Thymus (tissue), 11 donors: Measurements from ENCODE around the gene KRT75. TPM values are rescaled to one million over a fixed set of nuclear protein-coding genes. Genes with fewer than 3 reads are reported as not detected.

Source experiments
- DNase-seq, 9 donors: peaks; one replicate each; pipeline ENCODE4 v3.0.0-alpha.2; 2013; ENCODE audit warnings: low spot score in 9 of 9, low read depth in 6 of 9, missing footprints in 1 of 9
- H3K27ac ChIP-seq, 2 donors: one replicate each; pipeline ENCODE4 v1.5.1; 2013; ENCODE audit warnings: control low read depth in 1 of 2, low read depth in 1 of 2, low read length in 1 of 2, mild to moderate bottlenecking in 1 of 2, moderate library complexity in 1 of 2
- H3K27me3 ChIP-seq, 2 donors: one replicate each; pipeline ENCODE4 v1.5.1; 2013; ENCODE audit warnings: low read length in 1 of 2; ENCODE audit not compliant: control insufficient read depth in 2 of 2, insufficient read depth in 1 of 2
- H3K36me3 ChIP-seq, 2 donors: one replicate each; pipeline ENCODE4 v1.5.1; 2013; ENCODE audit warnings: low read length in 1 of 2, mild to moderate bottlenecking in 1 of 2, moderate library complexity in 1 of 2; ENCODE audit not compliant: control insufficient read depth in 2 of 2, insufficient read depth in 2 of 2
- H3K4me1 ChIP-seq, 2 donors: one replicate each; pipeline ENCODE4 v1.5.1; 2013; ENCODE audit warnings: low read length in 2 of 2; ENCODE audit not compliant: control insufficient read depth in 2 of 2, insufficient read depth in 2 of 2
- H3K4me3 ChIP-seq, 2 donors: one replicate each; pipeline ENCODE4 v1.5.1; 2013; ENCODE audit warnings: low read length in 2 of 2, control low read depth in 1 of 2, mild to moderate bottlenecking in 1 of 2
- H3K9me3 ChIP-seq, 2 donors: one replicate each; pipeline ENCODE4 v1.5.1; 2013; ENCODE audit warnings: low read length in 1 of 2, mild to moderate bottlenecking in 1 of 2; ENCODE audit not compliant: control insufficient read depth in 2 of 2, insufficient read depth in 1 of 2
- WGBS: extraction: QIAGEN DNeasy Blood & Tissue Kit; methylation state at CpG from one replicate; pipeline ENCODE4 v1.1.7; 2013; 5-methylcytosine and 5-hydroxymethylcytosine counted together
- polyA plus RNA-seq: library from polyadenylated mRNA; stranded (reverse); fragments of 200-250 nt; gene quantifications from one replicate; pipeline ENCODE4 v1.2.3, GENCODE V29; 2013
- total RNA-seq: library from RNA; stranded (reverse); fragments of 120-200 nt; gene quantifications from one replicate; pipeline ENCODE4 v1.2.4, GENCODE V29; 2013
- donor health status: healthy.

KRT75 gene
- total and polyA plus RNA-seq, 2 donors: 0.14 to 6.8 TPM

DNA sequence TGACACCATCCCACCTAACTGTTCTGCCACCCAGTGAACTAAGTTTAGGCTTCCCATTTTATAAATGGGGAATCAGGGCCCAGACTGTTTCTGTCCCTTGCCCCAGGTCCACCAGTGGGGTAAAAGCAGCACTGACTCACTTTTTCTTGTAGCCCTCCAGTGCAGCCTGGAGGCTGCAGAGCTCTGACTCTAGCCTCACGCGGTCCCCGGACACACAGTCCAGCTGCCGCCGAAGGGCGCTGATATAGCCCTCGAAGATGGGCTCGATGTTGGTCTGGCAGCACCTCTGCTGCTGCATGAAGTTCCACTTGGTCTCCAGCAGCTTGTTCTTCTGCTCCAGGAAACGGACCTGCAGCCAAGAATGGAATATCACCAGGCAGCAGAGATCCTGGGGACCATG is 30.6 kb downstream of the KRT75 start:
- H3K9me3 ChIP-seq: no peaks in the 10 kb centered on the region
- H3K36me3 ChIP-seq: no peaks in the 10 kb centered on the region
- H3K27me3 ChIP-seq: no peaks in the 10 kb centered on the region
- H3K4me1 ChIP-seq: no peaks in the 10 kb centered on the region
- H3K4me3 ChIP-seq: no peak overlapping the region
- 96% methylated on average over 9 of the region's 9 CpGs for WGBS
- no peak overlapping the region for H3K27ac ChIP-seq
- no peak for DNase-seq

DNA sequence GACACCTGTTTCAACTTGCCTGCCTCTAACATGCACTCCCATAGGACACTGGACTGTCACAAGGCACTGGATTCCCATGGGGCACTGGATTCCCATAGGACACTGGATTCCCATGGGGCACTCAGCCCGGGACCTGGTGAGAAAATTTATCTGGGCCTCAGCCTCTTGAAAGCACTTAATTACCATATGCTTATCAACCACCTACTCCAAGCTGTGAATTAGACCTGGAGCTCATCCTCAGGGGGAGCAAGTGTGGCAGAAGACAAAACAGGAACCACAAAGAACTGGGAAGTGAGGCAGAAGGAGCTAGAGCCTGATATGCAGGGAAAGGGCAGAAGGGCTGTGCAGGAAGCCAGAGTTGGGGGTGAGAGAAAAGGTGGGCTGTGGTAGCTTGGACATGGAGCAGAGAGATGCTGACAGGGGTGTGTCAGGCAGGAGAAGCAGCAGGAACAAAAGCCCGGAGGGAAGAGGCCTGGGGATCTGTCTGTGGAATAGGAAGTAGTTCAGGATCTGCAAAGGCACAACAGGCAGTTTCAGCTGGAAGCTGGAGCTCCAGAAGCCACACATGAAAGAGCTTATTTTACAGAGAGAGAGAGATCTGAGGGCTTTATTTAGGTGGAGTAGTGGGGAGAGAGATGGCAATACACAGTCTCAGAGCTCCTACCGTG is 31.2 kb downstream of the KRT75 start:
- Histone ChIP-seq H3K36me3 (no peaks in the 10 kb centered on the region), H3K4me3 (no peak overlapping the region), H3K27me3 (no peaks in the 10 kb centered on the region), H3K9me3 (no peaks in the 10 kb centered on the region), H3K27ac (no peak overlapping the region), H3K4me1 (no peaks in the 10 kb centered on the region)
- WGBS: 73% methylated on average over 3 of the region's 3 CpGs
- no peak for DNase-seq

DNA sequence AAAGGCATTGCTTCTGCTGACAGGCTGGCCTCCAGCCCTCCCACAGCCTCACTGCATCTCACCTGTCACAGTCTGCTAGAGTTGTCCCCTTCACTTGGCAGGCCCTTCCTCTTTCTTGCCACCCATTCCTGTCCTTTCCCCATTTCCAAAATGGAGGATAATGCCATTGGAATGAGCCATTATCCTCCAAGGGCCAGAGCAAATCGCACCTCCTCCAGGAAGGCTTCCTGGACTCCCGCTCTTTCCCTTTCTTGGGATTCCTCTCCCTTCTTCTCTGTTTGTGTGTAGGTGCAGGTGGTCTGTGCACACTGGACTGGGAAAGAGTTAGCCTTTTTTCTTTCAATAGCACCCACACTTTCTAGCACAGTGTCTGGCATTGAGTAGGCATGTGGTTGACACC is 31.8 kb downstream of the KRT75 start:
- no peaks in the 10 kb centered on the region for H3K9me3 ChIP-seq
- no peak for DNase-seq
- whole genome bisulfite sequencing: 97% methylated on average over 2 of the region's 2 CpGs
- no peak overlapping the region for H3K4me3 ChIP-seq
- no peak overlapping the region for H3K27ac ChIP-seq
- H3K4me1 ChIP-seq: no peaks in the 10 kb centered on the region
- no peaks in the 10 kb centered on the region for H3K27me3 ChIP-seq
- no peaks in the 10 kb centered on the region for H3K36me3 ChIP-seq

DNA sequence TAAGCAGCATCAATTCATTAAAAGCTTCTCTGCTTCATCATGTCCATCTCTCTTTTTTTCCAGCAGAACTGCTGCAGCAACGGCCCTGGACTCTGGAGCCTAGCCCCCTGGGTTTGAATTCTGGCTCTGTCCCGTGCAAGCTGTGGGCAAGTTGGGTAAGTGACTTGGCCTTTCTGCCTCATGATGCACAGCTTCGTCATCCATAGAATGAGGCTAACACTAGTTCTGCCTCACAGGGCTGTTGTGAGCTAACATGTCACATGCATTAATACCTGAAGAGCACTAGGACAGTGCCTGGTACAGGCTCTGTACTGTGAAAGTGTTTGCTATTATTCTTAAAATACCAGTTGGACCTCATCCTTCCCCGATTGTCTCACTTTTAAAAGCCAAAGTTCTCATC is 32.2 kb downstream of the KRT75 start:
- Histone ChIP-seq H3K36me3 (no peaks in the 10 kb centered on the region), H3K27me3 (no peaks in the 10 kb centered on the region), H3K4me1 (no peaks in the 10 kb centered on the region), H3K4me3 (no peak overlapping the region), H3K9me3 (no peaks in the 10 kb centered on the region), H3K27ac (no peak overlapping the region)
- DNase-seq: no peak
- WGBS: 90% methylated on average over 4 of the region's 4 CpGs

DNA sequence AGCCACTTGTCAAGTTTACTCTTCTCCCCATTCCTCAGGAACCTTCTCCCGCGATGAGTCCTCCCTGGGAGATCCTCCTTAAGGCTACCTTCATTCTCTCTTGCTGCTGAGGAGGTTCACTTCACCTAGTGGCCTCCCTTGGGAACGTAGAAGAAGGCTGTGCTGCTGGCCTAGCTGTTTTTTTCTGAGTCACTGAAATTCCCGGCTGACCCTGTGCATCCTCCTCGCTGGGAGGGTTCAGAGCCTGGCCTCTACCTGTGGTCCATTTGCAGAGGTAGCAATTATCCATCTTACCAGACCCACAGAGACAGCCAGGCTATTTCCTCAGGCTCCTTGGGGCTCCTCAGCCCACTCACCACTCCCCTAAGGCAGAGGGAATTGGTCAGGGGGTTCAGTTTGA is 32.6 kb downstream of the KRT75 start:
- H3K27me3 ChIP-seq: no peaks in the 10 kb centered on the region
- WGBS: 93% methylated on average over 5 of the region's 5 CpGs
- H3K4me1 ChIP-seq: no peaks in the 10 kb centered on the region
- H3K4me3 ChIP-seq: no peak overlapping the region
- DNase-seq: no peak
- H3K36me3 ChIP-seq: no peaks in the 10 kb centered on the region
- H3K27ac ChIP-seq: no peak overlapping the region
- no peaks in the 10 kb centered on the region for H3K9me3 ChIP-seq

DNA sequence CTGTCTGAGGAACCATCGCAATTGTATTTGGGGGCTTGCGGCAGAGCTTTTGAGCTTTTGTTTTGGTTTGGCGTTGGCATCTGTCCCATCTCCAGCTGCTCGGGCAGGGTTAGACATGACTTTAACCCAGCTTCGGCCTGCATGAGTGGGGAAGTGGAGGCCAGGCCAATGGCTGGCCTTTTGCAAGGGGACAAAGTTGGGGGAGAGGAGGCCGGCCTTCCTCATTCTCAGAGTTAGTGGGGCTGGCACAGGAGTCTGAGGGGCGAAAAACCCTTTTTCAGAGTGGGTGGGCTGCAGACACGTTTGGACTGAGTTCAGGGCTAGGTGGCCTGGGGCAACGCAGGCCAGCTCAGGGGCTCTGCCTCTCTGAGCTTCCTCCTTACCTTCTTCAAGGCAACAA is 33.3 kb downstream of the KRT75 start:
- no peak overlapping the region for H3K4me3 ChIP-seq
- no peaks in the 10 kb centered on the region for H3K9me3 ChIP-seq
- H3K4me1 ChIP-seq: no peaks in the 10 kb centered on the region
- H3K27ac ChIP-seq: no peak overlapping the region
- H3K27me3 ChIP-seq: no peaks in the 10 kb centered on the region
- H3K36me3 ChIP-seq: no peaks in the 10 kb centered on the region
- WGBS: 92% methylated on average over 9 of the region's 9 CpGs
- no peak for DNase-seq

DNA sequence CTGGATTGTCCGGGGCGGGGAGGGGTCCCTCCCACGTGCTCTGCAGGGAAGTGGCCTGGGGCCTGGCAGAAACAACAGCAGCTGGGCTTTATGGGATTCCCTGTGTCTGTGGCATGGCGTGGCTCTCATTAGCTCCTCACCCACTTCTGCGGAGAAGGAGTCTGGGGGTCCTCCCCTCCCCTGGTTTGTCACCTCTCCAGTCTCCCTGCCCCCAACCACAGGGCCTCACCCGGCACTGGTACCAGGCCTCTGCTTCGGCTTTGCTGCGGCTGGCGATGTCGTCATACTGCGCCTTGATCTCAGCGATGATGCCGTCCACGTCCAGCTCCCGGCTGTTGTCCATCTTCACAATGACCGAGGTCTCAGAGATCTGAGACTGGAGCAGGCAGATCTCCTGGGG is 34.4 kb downstream of the KRT75 start:
- no peaks in the 10 kb centered on the region for H3K27me3 ChIP-seq
- no peaks in the 10 kb centered on the region for H3K9me3 ChIP-seq
- H3K4me1 ChIP-seq: no peaks in the 10 kb centered on the region
- WGBS: 96% methylated on average over 16 of the region's 16 CpGs
- no peak for DNase-seq
- H3K27ac ChIP-seq: no peak overlapping the region
- no peak overlapping the region for H3K4me3 ChIP-seq
- H3K36me3 ChIP-seq: no peaks in the 10 kb centered on the region

DNA sequence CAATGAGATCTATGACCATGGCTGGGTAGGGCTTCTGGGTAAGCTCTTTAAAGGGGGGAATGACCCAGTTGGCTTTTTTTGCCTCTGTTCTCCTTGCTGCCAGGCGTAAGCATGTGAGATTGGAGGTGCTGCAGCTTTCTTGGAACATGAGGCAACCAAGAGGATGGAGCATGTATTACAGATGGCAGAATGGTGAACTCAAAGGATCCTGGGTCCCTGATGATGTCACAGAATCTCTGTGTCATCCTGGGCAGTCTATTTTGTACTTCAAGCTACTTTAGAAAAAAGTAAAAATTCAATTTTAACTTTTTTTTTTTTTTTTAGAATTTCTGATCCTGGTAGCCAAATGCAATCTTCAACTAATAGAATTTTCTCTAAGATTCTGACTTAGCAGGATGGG is 36.0 kb downstream of the KRT75 start:
- H3K36me3 ChIP-seq: no peaks in the 10 kb centered on the region
- H3K27ac ChIP-seq: no peak overlapping the region
- peaks cover 0 to under 1% of the 10 kb centered on the region in 2 donors for H3K4me1 ChIP-seq
- H3K27me3 ChIP-seq: no peaks in the 10 kb centered on the region
- H3K4me3 ChIP-seq: no peak overlapping the region
- H3K9me3 ChIP-seq: no peaks in the 10 kb centered on the region
- WGBS: 93% methylated on average over 1 of the region's 1 CpG
- DNase-seq: no peak

DNA sequence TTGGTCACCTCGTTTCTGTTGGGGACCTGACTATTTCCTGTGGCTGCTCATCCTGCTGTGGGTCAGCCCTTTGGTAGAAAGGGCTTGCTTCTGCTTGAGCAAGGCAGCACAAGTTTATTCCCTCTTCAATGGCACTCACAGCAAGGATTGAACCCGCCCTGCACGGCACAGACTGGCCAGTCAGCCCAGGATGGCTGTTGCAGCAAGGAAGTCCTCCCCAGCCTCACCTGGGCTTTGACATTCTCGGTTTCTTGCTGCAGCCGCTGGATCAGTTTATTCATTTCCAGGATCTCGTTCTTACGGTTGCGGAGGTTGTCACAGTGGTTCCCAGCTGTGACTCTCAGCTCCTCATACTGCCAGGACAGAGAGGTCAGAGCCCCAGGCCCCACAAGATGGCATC is 37.5 kb downstream of the KRT75 start:
- H3K27me3 ChIP-seq: no peaks in the 10 kb centered on the region
- H3K9me3 ChIP-seq: no peaks in the 10 kb centered on the region
- H3K4me1 ChIP-seq: peaks cover 0 to 12% of the 10 kb centered on the region in 2 donors
- no peaks in the 10 kb centered on the region for H3K36me3 ChIP-seq
- no peak for DNase-seq
- no peak overlapping the region for H3K27ac ChIP-seq
- WGBS: 92% methylated on average over 8 of the region's 8 CpGs
- no peak overlapping the region for H3K4me3 ChIP-seq
